H1 (cell line): Measurements from ENCODE around the gene SLC5A10.

Source experiments
- BCL11A ChIP-seq, 2 experiments: IDR thresholded peaks; one replicate each; pipeline ENCODE4 v1.6.1; 2011; ENCODE audit warnings: low read depth in 2 of 2, low read length in 2 of 2, mild to moderate bottlenecking in 2 of 2
- CREB1 ChIP-seq: IDR thresholded peaks from 2 replicates; pipeline ENCODE4 v1.6.1; 2012; ENCODE audit warnings: inconsistent platforms
- EZH2 ChIP-seq: fragments of 200-600 bp; sonication (generic); IDR thresholded peaks from 2 replicates; pipeline ENCODE4 v1.7.1; 2012; ENCODE audit warnings: low read depth, mild to moderate bottlenecking, moderate library complexity, low read length, inconsistent platforms; ENCODE audit not compliant: severe bottlenecking
- GABPA ChIP-seq: IDR thresholded peaks from 2 replicates; pipeline ENCODE4 v1.6.1; 2011; ENCODE audit warnings: mild to moderate bottlenecking, low read length, moderate library complexity, borderline replicate concordance; ENCODE audit not compliant: insufficient read depth
- MAFK ChIP-seq: IDR thresholded peaks from 2 replicates; pipeline ENCODE4 v1.6.1; 2012; ENCODE audit warnings: low read depth, mild to moderate bottlenecking, improper control_type of control experiment, low read length
- POLR2A ChIP-seq, 2 experiments: IDR thresholded peaks; 1 replicate in 1 of 2; 2 replicates in 1 of 2; pipeline ENCODE4 v1.6.1; 2011; ENCODE audit warnings: low read depth in 2 of 2, low read length in 2 of 2, mild to moderate bottlenecking in 2 of 2; ENCODE audit errors: control extremely low read depth in 1 of 2
- POLR2AphosphoS5 ChIP-seq: IDR thresholded peaks from 2 replicates; pipeline ENCODE4 v1.6.1; 2011; ENCODE audit warnings: low read depth, low read length
- POU5F1 ChIP-seq: IDR thresholded peaks from 2 replicates; pipeline ENCODE4 v1.6.1; 2011; ENCODE audit warnings: low read depth, mild to moderate bottlenecking, low read length, moderate library complexity
- RFX5 ChIP-seq: IDR thresholded peaks from 2 replicates; pipeline ENCODE4 v1.6.1; 2011; ENCODE audit warnings: low read depth, low read length, improper control_type of control experiment, borderline replicate concordance
- TAF7 ChIP-seq: optimal IDR thresholded peaks from 2 replicates; pipeline ENCODE3; 2011; ENCODE audit warnings: low read depth, mild to moderate bottlenecking, inconsistent platforms, low read length, moderate library complexity, borderline replicate concordance
- YY1 ChIP-seq: IDR thresholded peaks from 2 replicates; pipeline ENCODE4 v1.6.1; 2011; ENCODE audit warnings: low read depth, mild to moderate bottlenecking, low read length
- TF ChIP-seq, protein P1 (sequence below), 3 experiments: IDR thresholded peaks; 1 replicate in 2 of 3; 2 replicates in 1 of 3; pipeline versions ENCODE4 v1.5.1 to v1.6.1; 2011; ENCODE audit warnings: low read length in 3 of 3, mild to moderate bottlenecking in 3 of 3, inconsistent platforms in 2 of 3, low read depth in 1 of 3, moderate library complexity in 1 of 3; ENCODE audit not compliant: insufficient read depth in 1 of 3; ENCODE audit errors: control extremely low read depth in 1 of 3
- TF ChIP-seq, protein P2 (sequence below): IDR thresholded peaks from 2 replicates; pipeline ENCODE4 v1.6.1; 2011; ENCODE audit warnings: low read depth, mild to moderate bottlenecking, low read length; ENCODE audit not compliant: insufficient read depth
- TF ChIP-seq, protein P3 (sequence below): IDR thresholded peaks from 2 replicates; pipeline ENCODE4 v1.6.1; 2012; ENCODE audit warnings: inconsistent platforms

DNA sequence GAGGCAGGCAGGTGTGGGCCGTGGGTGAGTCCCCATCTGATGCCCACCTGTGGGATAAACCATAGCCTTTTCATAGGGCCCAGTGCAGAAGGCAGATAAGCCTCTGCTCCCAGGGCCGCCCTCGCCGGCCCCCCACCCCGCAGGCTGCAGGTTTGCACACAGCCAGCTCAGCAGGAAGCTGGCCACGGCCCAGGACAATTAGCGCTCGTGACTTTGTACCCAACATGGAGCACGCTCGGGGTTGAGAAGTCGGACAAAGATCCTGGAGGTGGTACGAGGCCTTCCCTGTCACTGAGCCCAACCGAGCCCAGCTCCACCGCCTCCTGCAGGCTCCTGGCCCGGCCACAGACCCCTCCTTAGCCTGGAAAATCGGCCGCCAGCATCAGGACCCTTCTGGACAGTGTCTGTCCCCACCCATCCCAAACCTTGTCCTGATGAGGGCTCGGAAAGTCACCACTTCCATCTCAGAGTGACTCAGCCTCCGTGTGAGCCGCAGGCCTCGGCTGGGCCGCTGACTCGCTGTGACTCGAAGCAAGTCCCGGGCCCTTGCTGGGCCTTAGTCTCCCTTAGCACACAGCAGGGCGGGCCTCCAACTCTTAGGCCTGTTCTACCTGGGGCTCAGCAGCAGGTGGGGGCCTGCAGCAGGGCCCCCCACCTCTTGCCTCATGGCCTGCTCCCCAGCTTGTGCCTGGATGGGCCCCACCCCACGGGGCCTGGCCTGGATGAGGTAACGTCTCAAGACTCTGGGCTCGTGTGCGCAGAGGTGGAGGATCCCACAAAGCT, 29.9 kb downstream of the SLC5A10 start:
- TF ChIP-seq, protein P1, sequence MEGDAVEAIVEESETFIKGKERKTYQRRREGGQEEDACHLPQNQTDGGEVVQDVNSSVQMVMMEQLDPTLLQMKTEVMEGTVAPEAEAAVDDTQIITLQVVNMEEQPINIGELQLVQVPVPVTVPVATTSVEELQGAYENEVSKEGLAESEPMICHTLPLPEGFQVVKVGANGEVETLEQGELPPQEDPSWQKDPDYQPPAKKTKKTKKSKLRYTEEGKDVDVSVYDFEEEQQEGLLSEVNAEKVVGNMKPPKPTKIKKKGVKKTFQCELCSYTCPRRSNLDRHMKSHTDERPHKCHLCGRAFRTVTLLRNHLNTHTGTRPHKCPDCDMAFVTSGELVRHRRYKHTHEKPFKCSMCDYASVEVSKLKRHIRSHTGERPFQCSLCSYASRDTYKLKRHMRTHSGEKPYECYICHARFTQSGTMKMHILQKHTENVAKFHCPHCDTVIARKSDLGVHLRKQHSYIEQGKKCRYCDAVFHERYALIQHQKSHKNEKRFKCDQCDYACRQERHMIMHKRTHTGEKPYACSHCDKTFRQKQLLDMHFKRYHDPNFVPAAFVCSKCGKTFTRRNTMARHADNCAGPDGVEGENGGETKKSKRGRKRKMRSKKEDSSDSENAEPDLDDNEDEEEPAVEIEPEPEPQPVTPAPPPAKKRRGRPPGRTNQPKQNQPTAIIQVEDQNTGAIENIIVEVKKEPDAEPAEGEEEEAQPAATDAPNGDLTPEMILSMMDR (IDR thresholded peaks at IDR 0.05; ENCODE audit: control extremely low read depth in 1 of 3, insufficient read depth in 1 of 3, low read depth in 1 of 3, low read length in 3 of 3), result no peak
- no peak for TF ChIP-seq YY1
- no peak for TF ChIP-seq CREB1
- no peak for TF ChIP-seq BCL11A (IDR thresholded peaks at IDR 0.05; ENCODE audit: low read depth in 2 of 2, low read length in 2 of 2)
- TF ChIP-seq GABPA, result no peak
- no peak for TF ChIP-seq TAF7
- no peak for TF ChIP-seq POLR2A (IDR thresholded peaks at IDR 0.05; ENCODE audit: control extremely low read depth in 1 of 2, low read depth in 2 of 2, low read length in 2 of 2)
- no peak for TF ChIP-seq POLR2AphosphoS5
- TF ChIP-seq, protein P2, sequence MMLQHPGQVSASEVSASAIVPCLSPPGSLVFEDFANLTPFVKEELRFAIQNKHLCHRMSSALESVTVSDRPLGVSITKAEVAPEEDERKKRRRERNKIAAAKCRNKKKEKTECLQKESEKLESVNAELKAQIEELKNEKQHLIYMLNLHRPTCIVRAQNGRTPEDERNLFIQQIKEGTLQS, result no peak
- TF ChIP-seq, protein P3, sequence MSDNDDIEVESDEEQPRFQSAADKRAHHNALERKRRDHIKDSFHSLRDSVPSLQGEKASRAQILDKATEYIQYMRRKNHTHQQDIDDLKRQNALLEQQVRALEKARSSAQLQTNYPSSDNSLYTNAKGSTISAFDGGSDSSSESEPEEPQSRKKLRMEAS, result no peak
- no peak for TF ChIP-seq RFX5
- TF ChIP-seq MAFK, result no peak
- TF ChIP-seq EZH2, result no peak
- TF ChIP-seq POU5F1, result no peak
